Dendritic cell treated with granulocyte-macrophage colony-stimulating factor and Interleukin-4, amounts not matched to agents 40 ng/mL and 50 ng/mL, for 4 days (primary cell): ENCODE results near the gene POM121L2.

Experiments used
- H3K27ac Mint-ChIP-seq: one replicate; pipeline ENCODE4 v1.8.0; 2022; ENCODE audit warnings: mild to moderate bottlenecking, mixed read lengths
- H3K27me3 Mint-ChIP-seq: one replicate; pipeline ENCODE4 v1.8.0; 2022; ENCODE audit warnings: mild to moderate bottlenecking, mixed read lengths
- H3K36me3 Mint-ChIP-seq: one replicate; pipeline ENCODE4 v1.8.0; 2022; ENCODE audit warnings: low read depth, mixed read lengths
- H3K4me1 Mint-ChIP-seq: one replicate; pipeline ENCODE4 v1.8.0; 2022; ENCODE audit warnings: low read depth, mixed read lengths
- H3K4me3 Mint-ChIP-seq: one replicate; pipeline ENCODE4 v1.8.0; 2022; ENCODE audit warnings: mild to moderate bottlenecking, moderate library complexity, mixed read lengths
- H3K9me3 Mint-ChIP-seq: one replicate; pipeline ENCODE4 v1.8.0; 2022; ENCODE audit warnings: mixed read lengths
- intact Hi-C: fragments of 100-400 bp; cut with micrococcal nuclease; formaldehyde crosslinking; loops from one replicate; pipeline ENCODE4 v1.15.0; 2022

POM121L2 gene

DNA sequence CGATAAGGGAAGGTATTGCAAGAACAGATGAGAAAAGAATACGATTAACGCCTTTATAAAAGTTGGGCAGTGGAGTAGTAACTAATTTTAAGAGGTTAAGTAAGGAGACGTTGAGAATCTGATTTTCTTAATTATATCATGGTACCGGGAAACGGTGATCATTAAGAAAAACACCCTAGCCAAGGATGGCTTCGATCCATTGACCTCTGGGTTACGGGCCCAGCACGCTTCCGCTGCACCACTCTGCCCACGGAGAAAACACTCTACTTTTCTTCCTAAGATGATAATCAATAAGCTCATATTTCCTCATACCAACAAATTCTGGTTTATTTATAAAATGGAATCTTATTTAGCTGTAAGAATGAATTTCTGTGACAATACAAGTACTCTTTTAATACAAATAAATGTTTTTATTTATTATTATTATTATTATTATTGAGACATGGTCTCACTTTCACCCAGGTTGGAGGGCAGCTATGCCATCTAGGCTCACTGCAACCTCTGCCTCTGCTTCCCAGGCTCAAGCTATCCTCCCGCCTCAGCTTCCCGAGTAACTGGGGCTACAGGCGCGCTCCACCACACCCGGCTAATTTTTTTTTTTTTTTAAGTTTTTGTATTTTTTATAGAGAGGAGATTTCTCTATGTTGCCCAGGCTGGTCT lies 8.3 kb downstream of the POM121L2 start:
- Mint-ChIP-seq H3K27me3 (peaks cover 63% of the 10 kb centered on the region), H3K36me3 (no peaks in the 10 kb centered on the region), H3K27ac (no peak overlapping the region), H3K9me3 (peaks cover 8% of the 10 kb centered on the region), H3K4me3 (no peak overlapping the region), H3K4me1 (no peaks in the 10 kb centered on the region)
- intact Hi-C loops, result no loop called here

GRCh38 chr6:27297857-27298730 lies 14.0 kb downstream of the POM121L2 start:
- no peaks in the 10 kb centered on the region for H3K36me3 Mint-ChIP-seq
- no peak overlapping the region for H3K4me3 Mint-ChIP-seq
- H3K4me1 Mint-ChIP-seq, result no peaks in the 10 kb centered on the region
- no peak overlapping the region for H3K27ac Mint-ChIP-seq
- intact Hi-C loops, result no loop called here
- H3K27me3 Mint-ChIP-seq, result peaks cover 86% of the 10 kb centered on the region
- peaks cover 16% of the 10 kb centered on the region for H3K9me3 Mint-ChIP-seq

- Mint-ChIP-seq H3K27ac (no peak overlapping the region), H3K4me1 (no peaks in the 10 kb centered on the region), H3K9me3 (peaks cover 16% of the 10 kb centered on the region), H3K36me3 (no peaks in the 10 kb centered on the region), H3K27me3 (peaks cover 84% of the 10 kb centered on the region), H3K4me3 (no peak overlapping the region)
- intact Hi-C loops, result no loop called here
Observed at GRCh38 chr6:27297484-27297856, 14.6 kb downstream of the POM121L2 start.

DNA sequence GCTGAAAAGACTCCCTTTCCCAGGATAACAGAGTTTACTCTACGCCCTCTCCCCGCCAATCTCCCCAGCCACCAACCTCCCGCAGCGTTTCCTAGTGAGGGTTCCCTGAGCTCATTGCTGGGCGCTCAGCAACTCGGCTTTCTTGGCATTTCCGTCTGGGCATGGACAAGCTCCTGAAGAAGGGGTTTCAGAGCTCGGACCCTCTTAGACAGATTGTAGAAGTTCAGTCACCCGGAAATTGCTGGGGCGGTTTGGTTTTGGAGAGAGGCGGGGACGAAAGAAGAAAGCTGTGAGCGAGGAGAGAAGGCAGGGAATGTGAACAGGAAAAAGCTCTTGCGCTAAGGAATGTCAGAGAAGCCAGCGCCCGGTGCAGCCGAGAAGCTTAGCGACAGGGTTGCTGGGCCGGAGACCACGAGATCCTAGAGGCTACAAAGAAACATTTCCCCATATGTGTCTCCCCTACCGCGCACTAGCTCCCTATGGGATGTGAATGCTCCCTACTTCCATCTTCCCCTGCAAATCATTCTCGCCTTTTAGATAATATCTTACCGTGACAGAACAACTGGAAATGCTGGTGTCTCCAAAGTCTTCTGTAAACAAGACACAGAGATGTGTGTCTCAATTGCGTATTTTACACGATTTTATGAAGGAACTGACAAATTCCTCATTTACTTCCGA lies 15.8 kb downstream of the POM121L2 start:
- no peaks in the 10 kb centered on the region for H3K4me1 Mint-ChIP-seq
- intact Hi-C loops, result no loop called here
- H3K9me3 Mint-ChIP-seq, result peaks cover 22% of the 10 kb centered on the region
- peaks cover 80% of the 10 kb centered on the region for H3K27me3 Mint-ChIP-seq
- H3K4me3 Mint-ChIP-seq, result no peak overlapping the region
- H3K27ac Mint-ChIP-seq, result no peak overlapping the region
- H3K36me3 Mint-ChIP-seq, result no peaks in the 10 kb centered on the region

- Mint-ChIP-seq H3K36me3 (no peaks in the 10 kb centered on the region), H3K4me3 (no peak overlapping the region), H3K4me1 (no peaks in the 10 kb centered on the region), H3K9me3 (peaks cover 18% of the 10 kb centered on the region), H3K27me3 (peaks cover 82% of the 10 kb centered on the region), H3K27ac (no peak overlapping the region)
- intact Hi-C loops, result no loop called here
Observed at GRCh38 chr6:27295301-27296079, 16.6 kb downstream of the POM121L2 start.

GRCh38 chr6:27294409-27294808 lies 17.7 kb downstream of the POM121L2 start:
- intact Hi-C loops, result no loop called here
- Mint-ChIP-seq H3K27ac (no peak overlapping the region), H3K27me3 (peaks cover 84% of the 10 kb centered on the region)

DNA sequence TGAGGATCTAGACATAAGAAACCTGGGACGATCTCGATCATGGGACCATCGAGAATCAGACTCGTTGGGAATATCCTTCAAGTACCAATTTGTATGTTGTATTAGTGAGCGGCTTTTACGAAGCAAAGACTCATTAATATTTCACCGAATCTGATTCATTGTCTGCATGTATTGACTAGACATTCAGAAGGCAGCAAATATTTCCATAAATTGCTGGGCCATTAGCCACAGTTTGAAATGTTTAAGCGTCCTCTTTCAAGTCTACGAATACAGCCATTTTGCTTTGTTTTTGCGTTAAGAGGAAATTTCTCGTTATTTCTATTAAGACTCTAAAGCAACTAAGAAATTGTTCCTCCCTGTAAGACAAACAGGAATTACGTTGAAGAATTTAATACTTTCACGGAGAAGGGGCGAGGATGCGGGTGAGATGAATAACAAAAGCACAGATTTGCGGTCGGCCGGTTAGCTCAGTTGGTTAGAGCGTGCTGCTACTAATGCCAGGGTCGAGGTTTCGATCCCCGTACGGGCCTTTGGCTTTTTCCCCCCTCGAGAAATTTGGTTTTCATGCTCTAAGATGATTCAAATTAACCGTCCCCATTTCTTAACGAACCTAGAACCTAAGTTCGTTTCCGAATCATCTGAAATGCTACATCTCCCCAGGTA lies 18.5 kb downstream of the POM121L2 start:
- H3K9me3 Mint-ChIP-seq, result peaks cover 26% of the 10 kb centered on the region
- H3K27ac Mint-ChIP-seq, result no peak overlapping the region
- intact Hi-C loops, result no loop called here
- peaks cover 86% of the 10 kb centered on the region for H3K27me3 Mint-ChIP-seq
- H3K4me3 Mint-ChIP-seq, result no peak overlapping the region
- no peaks in the 10 kb centered on the region for H3K4me1 Mint-ChIP-seq
- H3K36me3 Mint-ChIP-seq, result no peaks in the 10 kb centered on the region

More at GRCh38 chr6:27294409-27294808, 17.7 kb downstream of the POM121L2 start:
- Mint-ChIP-seq H3K9me3 (peaks cover 26% of the 10 kb centered on the region), H3K4me3 (no peak overlapping the region), H3K4me1 (no peaks in the 10 kb centered on the region), H3K36me3 (no peaks in the 10 kb centered on the region)

DNA sequence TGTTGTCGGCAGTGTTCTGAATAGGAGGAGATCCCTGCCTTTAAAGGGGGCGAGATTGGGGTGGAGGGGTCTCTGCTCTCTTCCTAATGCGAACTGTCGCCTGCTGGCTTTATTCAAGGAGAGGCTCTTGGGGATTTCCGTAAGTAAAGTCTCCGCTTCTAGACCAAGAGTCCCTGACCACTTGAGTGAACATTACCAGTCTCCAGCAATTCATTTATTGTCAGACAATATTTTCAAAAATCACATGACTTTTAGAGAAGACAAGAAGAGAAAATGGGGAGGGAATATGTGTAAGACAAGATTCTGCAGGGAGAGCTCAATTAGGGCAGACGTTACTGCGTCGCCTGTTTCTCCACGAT lies 21.2 kb downstream of the POM121L2 start:
- intact Hi-C loops, result no loop called here
- Mint-ChIP-seq H3K9me3 (peaks cover 25% of the 10 kb centered on the region), H3K36me3 (no peaks in the 10 kb centered on the region), H3K27me3 (peaks cover 91% of the 10 kb centered on the region), H3K4me1 (no peaks in the 10 kb centered on the region), H3K4me3 (no peak overlapping the region), H3K27ac (no peak overlapping the region)

DNA sequence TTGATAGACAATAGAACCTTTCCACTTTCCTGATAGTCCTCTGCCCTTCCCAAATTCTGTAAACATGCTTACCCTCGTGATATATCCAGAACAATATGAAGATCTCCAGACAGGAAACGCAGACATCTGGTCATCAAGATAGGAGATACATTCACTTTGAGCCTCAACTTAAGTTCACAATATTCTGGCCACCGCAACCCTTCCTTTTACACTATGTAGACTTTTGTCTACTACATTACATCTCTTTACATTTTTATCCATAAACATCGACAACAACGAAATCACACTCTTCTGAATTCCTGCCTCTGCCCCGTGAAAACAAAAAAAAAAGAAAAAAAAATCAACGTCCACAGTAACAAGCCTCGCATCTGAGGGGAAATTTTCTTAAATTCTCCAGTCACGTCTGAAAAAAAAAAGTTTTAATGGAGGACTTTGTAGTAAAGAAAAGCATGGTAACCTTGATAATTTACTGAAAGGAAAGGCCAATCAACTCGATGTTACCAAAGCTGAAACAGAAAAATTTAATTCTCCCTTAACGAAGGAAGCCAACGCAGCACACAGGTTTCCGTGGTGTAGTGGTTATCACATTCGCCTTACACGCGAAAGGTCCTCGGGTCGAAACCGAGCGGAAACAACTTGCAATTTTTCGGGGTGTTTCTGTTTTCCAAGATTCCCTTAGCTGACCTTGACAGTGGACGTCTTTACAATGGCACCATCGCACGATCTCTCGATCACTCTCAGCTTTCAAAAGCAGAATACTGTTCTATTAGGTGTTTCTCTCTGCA lies 21.8 kb downstream of the POM121L2 start:
- Mint-ChIP-seq H3K4me1 (no peaks in the 10 kb centered on the region), H3K27me3 (peaks cover 90% of the 10 kb centered on the region), H3K9me3 (peaks cover 23% of the 10 kb centered on the region), H3K4me3 (no peak overlapping the region), H3K36me3 (no peaks in the 10 kb centered on the region), H3K27ac (no peak overlapping the region)
- intact Hi-C loops, result no loop called here

GRCh38 chr6:27288136-27289044 lies 23.7 kb downstream of the POM121L2 start:
- no peak overlapping the region for H3K27ac Mint-ChIP-seq
- intact Hi-C loops, result no loop called here
- H3K4me1 Mint-ChIP-seq, result no peaks in the 10 kb centered on the region
- H3K27me3 Mint-ChIP-seq, result peaks cover 90% of the 10 kb centered on the region
- H3K36me3 Mint-ChIP-seq, result no peaks in the 10 kb centered on the region
- peaks cover 36% of the 10 kb centered on the region for H3K9me3 Mint-ChIP-seq
- H3K4me3 Mint-ChIP-seq, result no peak overlapping the region

DNA sequence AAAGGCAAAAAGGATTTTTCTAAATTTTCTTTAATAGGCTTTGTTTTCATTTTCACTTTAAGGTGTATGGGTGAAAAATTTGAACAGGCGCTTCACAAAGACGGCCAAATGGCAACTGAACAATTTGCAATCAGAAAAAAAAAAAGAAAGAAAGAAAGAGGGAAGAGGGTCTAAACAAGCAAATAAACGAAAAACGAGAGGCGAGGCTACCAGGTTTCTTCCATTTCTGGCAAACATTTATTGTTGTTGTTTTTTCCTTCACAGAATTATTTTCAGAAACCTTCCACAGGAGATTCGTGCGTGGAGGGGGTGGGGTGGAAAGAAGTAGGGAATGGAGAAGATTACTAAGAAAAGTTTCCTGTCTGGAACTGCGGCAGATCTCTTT lies 24.3 kb downstream of the POM121L2 start:
- H3K9me3 Mint-ChIP-seq, result peaks cover 42% of the 10 kb centered on the region
- no peaks in the 10 kb centered on the region for H3K36me3 Mint-ChIP-seq
- H3K4me1 Mint-ChIP-seq, result no peaks in the 10 kb centered on the region
- H3K4me3 Mint-ChIP-seq, result no peak overlapping the region
- peaks cover 91% of the 10 kb centered on the region for H3K27me3 Mint-ChIP-seq
- H3K27ac Mint-ChIP-seq, result no peak overlapping the region
- intact Hi-C loops, result no loop called here

- peaks cover 91% of the 10 kb centered on the region for H3K27me3 Mint-ChIP-seq
- no peaks in the 10 kb centered on the region for H3K4me1 Mint-ChIP-seq
- H3K9me3 Mint-ChIP-seq, result peaks cover 32% of the 10 kb centered on the region
- intact Hi-C loops, result no loop called here
- no peak overlapping the region for H3K27ac Mint-ChIP-seq
- H3K36me3 Mint-ChIP-seq, result no peaks in the 10 kb centered on the region
- H3K4me3 Mint-ChIP-seq, result no peak overlapping the region
Observed at GRCh38 chr6:27286141-27286540, 25.9 kb downstream of the POM121L2 start.
